GM04503 (cell line): ENCODE data around the gene SERPINA12.

Experiments
- DNase-seq: peaks from one replicate; pipeline ENCODE4 v3.0.0-alpha.2; 2012; ENCODE audit warnings: low read depth

Gene SERPINA12

DNA sequence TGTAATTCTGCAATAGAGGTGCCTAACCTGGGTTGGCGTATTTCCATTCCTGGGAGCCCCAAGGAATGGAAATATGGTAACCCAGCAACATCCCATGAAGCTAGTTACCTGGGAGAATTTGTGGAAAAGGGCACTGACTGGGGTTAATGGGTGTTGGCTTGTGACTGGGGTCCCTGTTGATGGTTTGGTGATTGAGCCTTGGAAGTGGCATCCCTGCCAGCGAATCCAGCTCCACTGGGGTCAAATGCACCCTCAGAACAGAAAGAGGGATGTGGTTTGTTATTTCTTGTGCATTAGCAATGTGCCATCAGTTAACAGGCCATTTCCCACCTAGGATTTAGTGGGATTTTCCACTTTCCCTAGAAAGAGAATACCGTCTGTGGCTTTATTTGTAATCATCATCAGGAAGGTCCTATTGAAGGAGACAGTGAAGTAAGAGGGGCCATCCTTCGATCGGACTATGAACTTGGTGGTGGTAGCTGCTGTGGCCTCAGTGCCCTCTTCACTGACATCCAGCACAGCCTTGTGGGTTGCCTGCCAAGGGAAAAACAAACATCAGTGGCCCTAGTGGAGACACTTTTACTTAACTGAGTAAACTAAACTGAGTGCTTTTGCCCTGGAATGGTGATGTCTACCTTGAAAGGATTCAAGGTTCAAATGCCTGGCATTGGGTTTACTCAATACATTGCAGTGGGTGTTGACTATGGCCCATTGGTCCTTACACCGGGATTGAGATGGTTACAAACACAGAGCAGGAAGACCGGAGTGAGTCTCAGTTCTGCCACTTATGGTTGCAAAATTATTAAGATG lies 46.3 kb downstream of the SERPINA12 start:
- no peak for DNase-seq

DNA sequence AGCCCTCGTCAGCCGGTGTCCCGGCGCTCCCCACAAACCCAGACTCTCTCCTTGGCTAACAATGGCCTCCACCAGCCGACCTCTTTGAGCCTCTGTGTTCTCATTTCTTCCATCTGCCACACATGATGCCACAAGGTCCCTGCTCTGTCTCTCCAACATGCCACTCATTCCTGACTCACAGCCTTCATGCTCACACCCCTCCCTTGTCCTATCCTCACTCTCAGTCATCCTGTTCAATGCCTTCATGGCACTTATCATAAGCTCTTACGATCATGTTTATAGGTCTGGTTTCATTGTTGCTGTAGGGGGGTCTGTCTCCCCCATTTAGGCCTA lies 47.1 kb downstream of the SERPINA12 start:
- no peak for DNase-seq

DNA sequence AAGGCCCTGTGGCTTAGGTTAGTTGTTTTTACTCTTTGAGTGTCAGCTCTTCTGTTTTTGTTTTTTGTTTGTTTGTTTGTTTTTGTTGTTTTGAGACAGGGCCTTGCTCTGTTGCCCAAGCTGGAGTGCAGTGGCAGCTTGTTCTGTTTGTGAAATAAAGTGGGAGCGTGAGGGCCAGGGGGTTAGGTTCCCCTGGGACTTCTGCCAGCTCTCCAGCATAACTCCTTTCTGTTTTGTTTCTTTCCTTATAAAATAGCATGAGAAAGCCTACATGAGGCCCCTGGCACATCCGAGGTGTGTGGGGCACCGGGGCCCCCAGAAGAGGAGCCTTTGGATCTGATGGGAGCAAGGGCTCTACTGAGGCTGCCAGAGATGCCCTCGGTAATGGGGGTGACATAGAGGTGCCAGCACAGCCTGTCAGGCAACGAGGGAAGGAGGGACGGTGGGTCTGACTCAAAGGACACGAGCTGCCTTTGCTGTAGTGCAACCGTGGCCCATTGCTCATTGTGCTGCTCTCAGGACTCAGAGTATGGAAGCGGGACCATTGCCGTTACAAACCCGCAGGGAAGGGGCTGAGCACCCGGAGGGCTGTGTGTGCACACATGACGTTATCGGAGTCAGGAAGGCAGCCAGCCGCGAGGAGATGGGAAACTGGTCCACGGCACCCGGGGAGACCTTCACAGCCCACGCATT lies 47.6 kb downstream of the SERPINA12 start:
- no peak for DNase-seq

- no peak for DNase-seq
These were observed 48.4 kb downstream of the SERPINA12 start for GRCh38 chr14:94460631-94461416.

- no peak for DNase-seq
These were observed 50.6 kb downstream of the SERPINA12 start for GRCh38 chr14:94458558-94459205.

DNA sequence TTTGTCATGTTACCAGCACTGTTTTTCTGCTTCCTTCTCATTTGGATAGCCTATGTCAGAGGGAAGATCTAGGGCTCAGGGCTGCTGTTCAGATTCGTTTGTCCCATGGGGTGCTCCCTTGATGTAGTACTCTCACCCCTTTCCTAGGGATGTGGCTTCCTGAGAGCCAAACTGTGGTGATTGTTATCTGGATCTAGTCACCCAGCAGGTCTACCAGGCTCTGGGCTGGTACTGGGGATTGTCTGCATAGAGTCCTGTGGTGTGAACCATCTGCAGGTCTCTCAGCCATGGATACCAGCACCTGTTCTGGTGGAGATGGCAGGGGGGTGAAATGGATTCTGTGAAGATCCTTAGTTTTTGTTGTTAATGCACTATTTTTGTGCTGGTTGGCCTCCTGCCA lies 51.2 kb downstream of the SERPINA12 start:
- DNase-seq: no peak

DNA sequence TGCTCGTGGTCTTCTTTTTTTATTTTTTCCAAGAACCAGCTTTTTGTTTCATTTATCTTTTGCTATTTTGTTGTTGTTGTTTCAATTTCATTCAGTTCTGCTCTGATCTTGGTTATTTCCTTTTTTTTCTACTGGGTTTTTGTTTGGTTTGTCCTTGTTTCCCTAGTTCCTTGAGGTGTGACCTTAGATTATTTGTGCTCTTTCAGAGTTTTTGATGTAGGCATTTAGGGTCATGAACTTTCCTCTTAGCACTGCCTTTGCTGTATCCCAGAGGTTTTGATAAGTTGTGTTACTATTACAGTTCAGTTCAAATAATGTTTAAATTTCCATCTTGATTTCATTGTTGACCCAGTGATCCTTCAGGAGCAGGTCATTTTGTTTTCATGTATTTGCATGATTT lies 53.3 kb downstream of the SERPINA12 start:
- no peak for DNase-seq

DNA sequence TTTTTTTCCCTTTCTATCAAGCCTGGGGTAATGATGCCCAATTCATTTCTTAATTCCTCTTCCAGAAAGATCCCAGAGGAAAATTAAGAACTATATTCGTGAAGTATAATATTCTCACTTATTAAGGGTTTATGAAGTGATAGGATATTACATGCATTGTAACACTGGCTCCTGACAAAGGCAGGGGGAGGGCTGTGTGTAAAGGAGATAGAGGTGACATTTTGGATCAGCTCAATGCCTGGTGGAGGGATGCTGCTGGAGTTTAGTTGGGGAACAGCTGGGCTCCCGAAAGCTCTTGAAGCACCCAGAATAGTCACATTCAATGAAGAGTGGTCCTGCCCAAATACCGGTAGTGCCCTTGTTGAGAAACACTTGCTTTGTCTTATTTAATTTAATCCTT lies 57.4 kb downstream of the SERPINA12 start:
- no peak for DNase-seq

- no peak for DNase-seq
These were observed 58.0 kb downstream of the SERPINA12 start for GRCh38 chr14:94451091-94451771.

- no peak for DNase-seq
These were observed 58.6 kb downstream of the SERPINA12 start for GRCh38 chr14:94450722-94451090.

GRCh38 chr14:94449930-94450329 lies 59.3 kb downstream of the SERPINA12 start:
- DNase-seq: no peak

- DNase-seq: no peak
These were observed 61.0 kb downstream of the SERPINA12 start for GRCh38 chr14:94448071-94448808.

- no peak for DNase-seq
These were observed 62.1 kb downstream of the SERPINA12 start for GRCh38 chr14:94447206-94447605.

DNA sequence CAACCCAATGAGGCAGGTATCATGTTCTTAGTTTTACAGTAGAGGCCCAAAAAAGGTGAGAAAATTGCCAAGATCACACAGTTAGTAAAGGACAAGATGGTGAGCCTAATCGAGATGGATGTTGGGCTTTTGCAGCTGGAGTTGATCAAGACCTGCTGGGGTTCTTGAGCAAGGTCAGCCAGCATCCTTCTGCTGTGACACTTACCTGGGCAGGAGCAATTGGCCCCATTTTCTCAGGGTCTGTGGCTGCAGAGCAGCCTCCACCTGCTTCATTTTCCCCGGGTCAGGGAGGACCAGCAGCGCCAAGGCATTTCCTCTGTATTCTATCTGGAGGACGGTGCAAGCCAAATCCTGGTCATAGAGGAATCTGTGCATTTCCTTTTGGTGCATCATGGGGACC lies 63.1 kb downstream of the SERPINA12 start:
- no peak for DNase-seq

GRCh38 chr14:94445003-94445402 lies 64.3 kb downstream of the SERPINA12 start:
- DNase-seq: no peak

- DNase-seq: no peak
These were observed 67.6 kb downstream of the SERPINA12 start for GRCh38 chr14:94441531-94442205.

DNA sequence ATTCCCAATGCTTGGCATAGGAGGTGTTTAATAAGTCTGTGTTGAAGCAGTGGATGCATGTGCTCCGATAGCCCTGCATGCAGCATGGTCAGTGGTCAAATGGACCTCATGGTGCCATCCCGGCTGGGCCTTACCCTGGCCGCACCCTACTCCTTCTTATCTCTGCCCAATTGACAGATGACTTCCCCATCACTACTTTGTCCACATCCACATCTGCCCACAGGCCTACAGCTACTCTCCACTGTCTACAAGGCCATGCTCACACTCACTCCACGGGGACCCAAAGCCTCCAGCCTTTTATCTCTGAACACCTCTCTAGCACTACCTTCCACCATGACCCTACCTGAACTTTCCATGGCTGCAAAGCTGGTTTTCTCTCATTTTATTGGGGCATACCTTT lies 68.1 kb downstream of the SERPINA12 start:
- DNase-seq: no peak

GRCh38 chr14:94439453-94440057 lies 69.7 kb downstream of the SERPINA12 start:
- DNase-seq: no peak
